RCC 7860 (cell line): ENCODE data around the gene PRSS21.

Experiments used
- DNase-seq: peaks from one replicate; pipeline ENCODE4 v3.0.0-alpha.2; 2015; ENCODE audit warnings: low spot score
- FAIRE-seq: peaks from 2 replicates; lab custom pipeline; 2012; peaks lifted over from hg19 to GRCh38; lab: Jason Lieb, UNC

The PRSS21 gene

GRCh38 chr16:2840914-2841313, 23.9 kb downstream of the PRSS21 start:
- FAIRE-seq (no peak), DNase-seq (no peak)

GRCh38 chr16:2841606-2842339, 24.7 kb downstream of the PRSS21 start:
- DNase-seq, result no peak

GRCh38 chr16:2842340-2843000, 25.4 kb downstream of the PRSS21 start:
- DNase-seq (no peak), FAIRE-seq (no peak)

More at GRCh38 chr16:2841606-2842339, 24.7 kb downstream of the PRSS21 start:
- no peak for FAIRE-seq

GRCh38 chr16:2843526-2843925, 26.5 kb downstream of the PRSS21 start:
- no peak for DNase-seq
- FAIRE-seq, result no peak

GRCh38 chr16:2845116-2845515, 28.1 kb downstream of the PRSS21 start:
- FAIRE-seq (no peak), DNase-seq (no peak)

GRCh38 chr16:2846511-2847310, 29.7 kb downstream of the PRSS21 start:
- FAIRE-seq (peak; percentile 89), DNase-seq (peak; percentile 71)

GRCh38 chr16:2848933-2849725, 32.1 kb downstream of the PRSS21 start:
- no peak for FAIRE-seq
- DNase-seq, result no peak

GRCh38 chr16:2852003-2852730, 35.1 kb downstream of the PRSS21 start:
- no peak for FAIRE-seq
- no peak for DNase-seq

GRCh38 chr16:2852731-2853507, 35.9 kb downstream of the PRSS21 start:
- no peak for FAIRE-seq
- DNase-seq, result no peak

GRCh38 chr16:2853531-2854073, 36.6 kb downstream of the PRSS21 start:
- FAIRE-seq (no peak), DNase-seq (no peak)

- DNase-seq (peak; percentile 22), FAIRE-seq (peak; percentile 62)
Measured at GRCh38 chr16:2854700-2855309, 37.8 kb downstream of the PRSS21 start.

GRCh38 chr16:2855536-2855935, 38.5 kb downstream of the PRSS21 start:
- FAIRE-seq, result no peak
- no peak for DNase-seq

- no peak for FAIRE-seq
- no peak for DNase-seq
Measured at GRCh38 chr16:2856061-2856670, 39.1 kb downstream of the PRSS21 start.

- FAIRE-seq, result no peak
- no peak for DNase-seq
Measured at GRCh38 chr16:2856686-2857450, 39.8 kb downstream of the PRSS21 start.

- DNase-seq (no peak), FAIRE-seq (no peak)
Measured at GRCh38 chr16:2857451-2858244, 40.6 kb downstream of the PRSS21 start, which contains the start of gene PRSS22. PRSS22 (minus strand) TSS chr16:2858170; CDS start chr16:2858104, 66 bp downstream.

GRCh38 chr16:2858245-2859025, 41.4 kb downstream of the PRSS21 start:
- FAIRE-seq (no peak), DNase-seq (no peak)
